SK-N-SH (cell line): ENCODE measurements around the gene SLC5A2.

ENCODE experiments used
- CHD2 ChIP-seq: fragments of 150-350 bp; IDR thresholded peaks from 2 replicates; pipeline ENCODE4 v1.6.1; 2018; ENCODE audit warnings: low read length; ENCODE audit not compliant: partially characterized antibody
- CTCF ChIP-seq: fragments of 200-600 bp; sonication (generic); IDR thresholded peaks from 2 replicates; pipeline ENCODE4 v1.6.1; 2017; ENCODE audit warnings: antibody characterized with exemption, mild to moderate bottlenecking, moderate library complexity
- EP300 ChIP-seq, 2 experiments: IDR thresholded peaks; 2 replicates each; pipeline versions ENCODE4 v1.4.0 to v1.6.1; 2012; ENCODE audit warnings: borderline replicate concordance in 1 of 2, low read depth in 1 of 2, low read length in 1 of 2
- EZH2phosphoT487 ChIP-seq: fragments of 200-600 bp; sonication (generic); IDR thresholded peaks from 2 replicates; pipeline ENCODE4 v1.6.1; 2017; ENCODE audit warnings: low read depth, mixed run types, mild to moderate bottlenecking, antibody characterized with exemption, moderate library complexity, borderline replicate concordance
- REST ChIP-seq: IDR thresholded peaks from 2 replicates; pipeline ENCODE4 v1.6.1; 2012; ENCODE audit warnings: mild to moderate bottlenecking, low read depth, low read length, moderate library complexity
- SIN3A ChIP-seq: IDR thresholded peaks from 2 replicates; pipeline ENCODE4 v1.6.1; 2012; ENCODE audit warnings: low read depth, mild to moderate bottlenecking, low read length, moderate library complexity, borderline replicate concordance

- TF ChIP-seq EZH2phosphoT487 (no peak), REST (no peak), CHD2 (no peak), CTCF (no peak), EP300 (IDR thresholded peaks at IDR 0.05; ENCODE audit: borderline replicate concordance in 1 of 2, low read depth in 1 of 2, low read length in 1 of 2) (no peak), SIN3A (no peak)
Measured at GRCh38 chr16:31491778-31492418, 9.0 kb downstream of the SLC5A2 start.
